Esophagus (tissue), 2 donors: ENCODE results near the gene SULT1C3. TPM values are rescaled to one million over a fixed set of nuclear protein-coding genes. Genes with fewer than 3 reads are reported as not detected.

ENCODE experiments used
- H3K27ac ChIP-seq, 2 donors: one replicate each; pipeline ENCODE4 v1.5.1; 2013; ENCODE audit warnings: low read depth in 2 of 2, mild to moderate bottlenecking in 2 of 2, inconsistent platforms in 1 of 2, low read length in 1 of 2, moderate library complexity in 1 of 2
- H3K27me3 ChIP-seq, 2 donors: one replicate each; pipeline ENCODE4 v1.6.1; 2013; ENCODE audit warnings: low read length in 2 of 2, control low read depth in 1 of 2, mild to moderate bottlenecking in 1 of 2; ENCODE audit not compliant: insufficient read depth in 2 of 2, control insufficient read depth in 1 of 2
- H3K36me3 ChIP-seq, 2 donors: one replicate each; pipeline ENCODE4 v1.6.1; 2013; ENCODE audit warnings: low read length in 1 of 2; ENCODE audit not compliant: control insufficient read depth in 2 of 2, insufficient read depth in 2 of 2
- H3K4me1 ChIP-seq, 2 donors: one replicate each; pipeline ENCODE4 v1.6.1; 2013; ENCODE audit warnings: low read length in 1 of 2; ENCODE audit not compliant: control insufficient read depth in 2 of 2, insufficient read depth in 2 of 2
- H3K4me3 ChIP-seq, 2 donors: one replicate each; pipeline ENCODE4 v1.5.1; 2013; ENCODE audit warnings: low read length in 2 of 2, mild to moderate bottlenecking in 2 of 2, low read depth in 1 of 2, moderate library complexity in 1 of 2
- H3K9me3 ChIP-seq, 2 donors: one replicate each; pipeline ENCODE4 v1.6.1; 2013; ENCODE audit warnings: mild to moderate bottlenecking in 2 of 2, low read depth in 1 of 2, low read length in 1 of 2, moderate library complexity in 1 of 2; ENCODE audit not compliant: control insufficient read depth in 2 of 2, insufficient read depth in 1 of 2
- WGBS, 2 donors: extraction: QIAGEN DNeasy Blood & Tissue Kit; methylation state at CpG; one replicate each; pipeline ENCODE4 v1.1.7; 2013; 5-methylcytosine and 5-hydroxymethylcytosine counted together
- polyA plus RNA-seq, 2 donors: library from polyadenylated mRNA; stranded (reverse); fragments of 200-250 nt; gene quantifications; one replicate each; pipeline ENCODE4 v1.2.3, GENCODE V29; 2013
- donor health status: healthy with polysubstance abuse.
- donor health status: Bipolar disorder and iron deficiency.

Gene SULT1C3
- polyA plus RNA-seq, 2 donors, result 0.13 TPM; not detected in 1

DNA sequence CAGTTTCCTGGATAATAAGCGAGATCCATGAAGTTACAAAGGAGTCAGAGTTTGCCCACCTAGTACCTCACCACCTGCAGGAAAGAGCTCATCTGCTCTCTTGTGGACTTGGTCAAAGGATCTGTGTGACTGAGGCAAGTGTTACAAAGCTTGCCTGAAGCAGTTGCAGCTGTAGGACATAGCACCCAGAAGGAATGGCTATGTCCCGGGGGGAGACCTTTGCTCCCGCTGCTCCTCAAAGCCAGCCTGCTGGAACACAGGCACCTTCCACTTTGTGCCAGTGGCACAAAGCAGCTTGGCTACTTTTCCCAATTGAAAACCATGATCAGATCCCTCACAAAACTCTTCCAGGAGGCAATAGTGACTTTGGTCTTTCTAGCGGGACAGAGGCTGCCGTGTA, 45.8 kb downstream of the SULT1C3 start:
- H3K4me3 ChIP-seq, result no peak overlapping the region
- no peaks in the 10 kb centered on the region for H3K9me3 ChIP-seq
- no peaks in the 10 kb centered on the region for H3K4me1 ChIP-seq
- H3K36me3 ChIP-seq, result no peaks in the 10 kb centered on the region
- H3K27me3 ChIP-seq, result peaks cover 0 to 2% of the 10 kb centered on the region in 2 donors
- WGBS, 2 donors, result 85 to 96% methylated on average over 5 of the region's 5 CpGs
- H3K27ac ChIP-seq, result no peak overlapping the region

DNA sequence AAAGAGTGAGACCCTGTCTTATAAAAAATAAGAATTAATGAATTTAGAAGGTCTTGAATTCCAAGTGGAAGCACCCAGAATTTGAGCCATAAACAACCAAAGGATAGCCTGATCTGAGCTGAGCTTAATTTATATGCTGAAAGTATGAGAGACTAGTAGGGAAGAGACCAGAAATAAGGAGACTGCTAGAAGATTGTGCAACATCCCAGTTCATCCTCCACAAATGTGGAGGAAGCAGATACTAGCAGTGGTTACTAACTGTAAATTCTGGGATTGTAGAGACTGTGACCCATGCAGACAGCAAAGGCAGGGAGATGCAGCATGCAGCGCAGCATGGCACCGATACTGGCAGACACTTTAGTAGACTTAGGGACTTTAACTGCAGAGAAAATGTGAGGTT, 47.4 kb downstream of the SULT1C3 start:
- Histone ChIP-seq H3K4me3 (no peak overlapping the region), H3K27ac (no peak overlapping the region), H3K36me3 (no peaks in the 10 kb centered on the region), H3K9me3 (no peaks in the 10 kb centered on the region), H3K4me1 (no peaks in the 10 kb centered on the region), H3K27me3 (peaks cover 0 to 2% of the 10 kb centered on the region in 2 donors)
- WGBS, 2 donors, result 92 to 95% methylated on average over 2 of the region's 2 CpGs

DNA sequence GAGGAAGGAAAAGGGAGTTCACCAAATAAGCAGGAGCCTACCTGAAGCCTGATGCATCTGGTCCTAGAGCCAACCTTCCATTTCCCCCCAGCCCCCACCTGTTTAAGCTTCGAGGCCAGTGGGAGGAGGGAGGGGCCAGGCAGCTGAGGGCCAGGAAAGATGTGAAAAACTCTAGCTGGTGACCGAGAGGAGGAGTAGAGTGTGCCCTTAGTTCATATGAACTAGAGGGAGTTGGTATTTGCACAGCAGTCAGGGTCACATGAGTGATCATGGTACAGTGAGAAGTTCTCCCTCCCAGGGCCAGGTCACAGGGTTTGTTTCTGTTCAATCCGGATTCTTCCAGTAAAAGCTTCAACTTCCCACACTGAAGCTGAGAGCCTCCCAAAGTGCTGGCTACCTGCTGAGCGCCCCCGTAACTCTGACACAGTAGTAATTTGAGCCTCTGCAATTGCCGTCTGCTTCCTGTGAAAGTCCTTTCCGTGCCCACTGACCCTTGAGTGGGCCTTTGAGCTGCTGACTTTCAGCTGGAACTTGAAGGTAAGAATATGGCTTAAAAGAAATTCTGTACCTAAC, 48.9 kb downstream of the SULT1C3 start, which contains the start of gene SULT1C2:
TSS of gene SULT1C2 (plus strand) at position 362 of the 573 bp plus-strand sequence. CDS start 4,773 bp downstream, outside the sequence.
- H3K27ac ChIP-seq, result no peak within 1 kb of the TSS
- no peaks in the 10 kb centered on the region for H3K9me3 ChIP-seq
- peaks cover 0 to 2% of the 10 kb centered on the region in 2 donors for H3K27me3 ChIP-seq
- no peaks in the 10 kb centered on the region for H3K4me1 ChIP-seq
- H3K36me3 ChIP-seq, result no peaks in the 10 kb centered on the region
- 47 to 50% methylated on average over 7 of the region's 7 CpGs for WGBS, 2 donors
- H3K4me3 ChIP-seq, result no peak within 1 kb of the TSS

DNA sequence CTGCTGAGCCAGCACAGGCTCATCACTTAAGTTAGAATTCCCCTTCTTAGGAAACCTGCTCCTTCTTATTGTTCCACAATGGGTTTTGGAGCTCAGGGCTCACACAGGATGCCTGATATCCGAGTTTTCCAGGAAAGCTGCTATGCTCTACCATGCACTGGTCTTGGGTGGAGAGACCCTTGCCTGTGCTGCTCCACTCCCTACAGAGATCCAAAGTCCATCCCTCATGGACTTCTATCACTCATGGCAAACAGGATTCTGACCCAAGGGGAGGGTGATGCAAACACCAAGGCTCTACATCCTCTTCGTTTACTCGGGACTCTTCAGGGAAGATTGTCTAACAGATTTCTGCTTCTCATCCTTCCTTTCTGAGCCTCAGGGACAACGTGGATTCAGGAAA, 54.1 kb downstream of the SULT1C3 start:
- no peak overlapping the region for H3K27ac ChIP-seq
- WGBS, 2 donors, result 70 to 73% methylated on average over 4 of the region's 4 CpGs

DNA sequence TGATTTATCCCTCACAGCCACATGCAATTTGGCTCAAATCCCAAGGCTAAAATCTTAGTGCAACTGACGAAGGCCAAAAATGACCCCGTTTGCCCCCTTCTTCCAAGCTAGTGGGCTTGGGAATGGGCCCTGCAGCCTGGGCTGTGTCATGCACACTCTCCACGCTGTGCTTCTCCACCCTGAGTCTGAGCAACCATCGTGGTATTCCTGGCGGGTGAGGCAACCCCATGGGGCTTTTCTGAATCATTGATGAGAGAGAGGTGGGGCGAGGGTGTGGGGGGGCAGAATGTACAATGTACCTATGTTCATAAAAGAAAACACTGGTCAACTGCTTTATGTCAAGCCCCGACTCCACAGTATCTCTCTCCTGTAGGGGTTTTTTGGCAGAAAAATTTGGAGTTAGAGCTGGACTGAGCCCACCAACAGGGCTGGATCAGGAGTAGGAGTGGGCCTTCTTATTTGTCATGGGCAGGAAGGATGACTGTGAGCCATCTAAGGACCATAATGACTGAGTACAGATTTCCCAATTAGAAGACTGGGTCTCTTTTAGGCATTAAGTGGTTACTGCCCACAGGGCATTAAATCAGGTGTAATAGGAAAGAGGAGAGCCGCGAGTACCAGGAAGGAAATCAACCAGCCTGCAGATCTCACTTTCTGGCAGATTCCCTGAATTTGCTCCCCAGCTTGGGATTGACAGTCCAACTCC, 57.8 kb downstream of the SULT1C3 start:
- WGBS, 2 donors, result 75 to 78% methylated on average over 9 of the region's 9 CpGs
- H3K27me3 ChIP-seq, result no peaks in the 10 kb centered on the region
- no peak overlapping the region for H3K27ac ChIP-seq
- no peaks in the 10 kb centered on the region for H3K9me3 ChIP-seq
- no peak overlapping the region for H3K4me3 ChIP-seq
- H3K36me3 ChIP-seq, result no peaks in the 10 kb centered on the region
- no peaks in the 10 kb centered on the region for H3K4me1 ChIP-seq

More for the DNA sequence above, 54.1 kb downstream of the SULT1C3 start:
- no peaks in the 10 kb centered on the region for H3K27me3 ChIP-seq
- H3K36me3 ChIP-seq, result no peaks in the 10 kb centered on the region
- no peaks in the 10 kb centered on the region for H3K4me1 ChIP-seq
- no peak overlapping the region for H3K4me3 ChIP-seq
- H3K9me3 ChIP-seq, result no peaks in the 10 kb centered on the region

DNA sequence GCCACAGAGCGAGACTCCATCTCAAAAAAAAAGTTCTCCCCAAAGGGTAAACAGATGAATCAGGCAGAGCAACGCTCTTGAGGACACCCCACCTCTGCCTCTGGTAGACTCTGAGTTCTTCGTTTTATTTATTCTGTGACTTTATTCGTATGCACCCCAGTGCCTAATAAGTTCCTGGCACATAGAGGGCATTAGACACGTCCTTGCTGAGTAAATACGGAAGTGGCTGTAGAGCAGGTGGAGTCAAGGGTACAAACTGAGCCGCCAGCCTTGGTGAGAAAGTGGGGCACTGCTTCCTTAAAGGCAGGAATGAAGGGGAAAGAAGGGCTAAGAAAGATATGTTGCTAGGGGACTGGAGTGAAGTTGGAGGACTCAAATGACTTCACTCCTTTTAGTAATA, 61.8 kb downstream of the SULT1C3 start:
- 81 to 86% methylated on average over 7 of the region's 7 CpGs for WGBS, 2 donors
- H3K4me1 ChIP-seq, result no peaks in the 10 kb centered on the region
- no peak overlapping the region for H3K27ac ChIP-seq
- no peaks in the 10 kb centered on the region for H3K9me3 ChIP-seq
- no peaks in the 10 kb centered on the region for H3K36me3 ChIP-seq
- no peak overlapping the region for H3K4me3 ChIP-seq
- peaks cover 0 to 4% of the 10 kb centered on the region in 2 donors for H3K27me3 ChIP-seq

DNA sequence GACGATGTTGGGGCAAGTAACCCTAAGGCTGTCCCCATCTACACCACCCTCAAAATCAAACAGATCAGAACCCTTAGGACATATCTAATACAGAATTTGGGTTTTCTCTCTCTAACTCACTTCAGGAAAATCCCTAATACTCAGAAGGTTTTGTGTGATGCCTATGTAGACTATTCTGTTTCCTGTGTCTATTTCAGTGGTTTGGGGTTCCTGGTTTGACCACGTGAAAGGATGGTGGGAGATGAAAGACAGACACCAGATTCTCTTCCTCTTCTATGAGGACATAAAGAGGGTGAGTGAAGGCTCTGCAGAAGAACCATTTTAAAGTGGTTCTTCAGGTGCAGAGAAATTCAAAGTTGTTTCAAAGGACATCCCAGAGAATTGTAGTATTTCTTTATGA, 65.2 kb downstream of the SULT1C3 start:
- peaks cover 0 to 4% of the 10 kb centered on the region in 2 donors for H3K27me3 ChIP-seq
- 71 to 78% methylated on average over 2 of the region's 2 CpGs for WGBS, 2 donors
- H3K36me3 ChIP-seq, result no peaks in the 10 kb centered on the region
- no peaks in the 10 kb centered on the region for H3K4me1 ChIP-seq
- H3K4me3 ChIP-seq, result no peak overlapping the region
- no peaks in the 10 kb centered on the region for H3K9me3 ChIP-seq
- no peak overlapping the region for H3K27ac ChIP-seq

DNA sequence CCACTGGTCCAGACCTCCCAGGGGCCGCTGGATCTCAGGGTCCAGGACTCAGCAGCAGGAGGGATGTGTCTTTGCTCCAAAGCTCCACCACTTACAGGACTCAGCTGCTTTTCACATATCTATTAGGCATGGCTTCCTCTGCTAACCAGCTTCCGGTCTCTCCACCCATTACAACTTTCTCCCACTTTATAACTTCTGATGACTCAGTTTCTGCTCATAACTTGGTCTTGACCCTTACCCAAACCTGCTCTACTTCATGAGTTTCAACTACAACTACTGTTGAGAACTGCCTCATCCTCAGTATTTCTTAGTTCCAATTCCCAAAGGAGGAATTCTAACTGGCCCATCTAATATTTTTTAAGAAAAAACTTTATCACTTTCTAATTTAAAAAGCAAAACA, 66.1 kb downstream of the SULT1C3 start:
- Histone ChIP-seq H3K9me3 (no peaks in the 10 kb centered on the region), H3K27ac (no peak overlapping the region), H3K27me3 (peaks cover 0 to 4% of the 10 kb centered on the region in 2 donors), H3K4me3 (no peak overlapping the region), H3K4me1 (no peaks in the 10 kb centered on the region), H3K36me3 (no peaks in the 10 kb centered on the region)
- 84 to 89% methylated on average over 2 of the region's 2 CpGs for WGBS, 2 donors

DNA sequence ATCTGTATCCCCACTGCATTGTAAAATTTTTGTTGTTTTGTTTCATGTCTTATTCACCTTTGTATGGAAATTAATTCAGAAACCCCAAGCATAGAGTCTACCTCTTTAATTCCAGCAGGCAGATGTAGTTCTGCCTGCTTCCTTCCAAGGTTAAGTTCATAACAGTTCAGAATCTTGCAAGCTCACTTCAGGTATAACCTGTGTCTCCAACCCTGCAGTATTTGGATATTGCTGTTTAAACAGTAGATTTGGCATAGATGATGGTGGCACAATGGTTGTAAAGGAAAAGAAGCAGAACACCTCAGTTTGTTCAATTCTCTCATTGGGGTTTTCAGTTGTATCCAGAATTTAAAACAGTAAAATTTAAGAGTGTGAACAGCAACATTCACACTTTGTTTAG, 70.1 kb downstream of the SULT1C3 start:
- Histone ChIP-seq H3K4me1 (no peaks in the 10 kb centered on the region), H3K9me3 (no peaks in the 10 kb centered on the region), H3K27me3 (peaks cover 0 to 4% of the 10 kb centered on the region in 2 donors)

More for the DNA sequence above, 70.1 kb downstream of the SULT1C3 start:
- no peak overlapping the region for H3K4me3 ChIP-seq
- no peak overlapping the region for H3K27ac ChIP-seq
- no peaks in the 10 kb centered on the region for H3K36me3 ChIP-seq
